HepG2 (cell line): Measurements from ENCODE around the gene HDAC5. TPM values are rescaled to one million over a fixed set of nuclear protein-coding genes. Genes with fewer than 3 reads are reported as not detected.

Experiments
- CCDC6 ChIP-seq: sonication (generic); formaldehyde crosslinking; IDR thresholded peaks from 2 replicates; pipeline ENCODE4 v1.8.1; 2022; ENCODE audit warnings: mild to moderate bottlenecking, missing genetic modification reagents, moderate library complexity
- CREB3 ChIP-seq: sonication (generic); formaldehyde crosslinking; IDR thresholded peaks from 2 replicates; pipeline ENCODE4 v1.5.0; 2020; ENCODE audit warnings: missing genetic modification reagents
- EZH2 ChIP-seq: conservative IDR thresholded peaks from 2 replicates; pipeline ENCODE4 v1.6.1; 2012; ENCODE audit warnings: mild to moderate bottlenecking, low read depth, low read length, moderate library complexity
- IRF1 ChIP-seq: sonication (generic); formaldehyde crosslinking; IDR thresholded peaks from 2 replicates; pipeline ENCODE4 v1.4.0; 2020; ENCODE audit warnings: low read depth, mild to moderate bottlenecking, missing genetic modification reagents
- LRRFIP1 ChIP-seq: sonication (generic); formaldehyde crosslinking; conservative IDR thresholded peaks from 2 replicates; pipeline ENCODE4 v1.4.0; 2020; ENCODE audit warnings: missing genetic modification reagents
- MAZ ChIP-seq, 2 experiments: sonication (generic) in 1 of 2; formaldehyde crosslinking in 1 of 2; IDR thresholded peaks; 2 replicates each; pipeline versions ENCODE4 v1.5.0 to v1.6.1; 2012 to 2020; ENCODE audit warnings: low read depth in 2 of 2, mild to moderate bottlenecking in 2 of 2, borderline replicate concordance in 1 of 2, improper control_type of control experiment in 1 of 2, low read length in 1 of 2, missing genetic modification reagents in 1 of 2, moderate library complexity in 1 of 2
- MED8 ChIP-seq: sonication (generic); formaldehyde crosslinking; IDR thresholded peaks from 2 replicates; pipeline ENCODE4 v1.8.1; 2023; ENCODE audit warnings: mild to moderate bottlenecking, missing genetic modification reagents; ENCODE audit not compliant: insufficient replicate concordance
- NCOA5 ChIP-seq: sonication (generic); formaldehyde crosslinking; IDR thresholded peaks from 2 replicates; pipeline ENCODE4 v1.4.0; 2020; ENCODE audit warnings: missing genetic modification reagents
- PLRG1 ChIP-seq: fragments of 450-650 bp; conservative IDR thresholded peaks from 2 replicates; pipeline ENCODE4 v1.6.1; 2016
- POLR2AphosphoS5 ChIP-seq: IDR thresholded peaks from 2 replicates; pipeline ENCODE4 v1.6.1; 2012; ENCODE audit warnings: low read depth, low read length
- RBM22 ChIP-seq: fragments of 200-400 bp; formaldehyde crosslinking; optimal IDR thresholded peaks from 2 replicates; pipeline ENCODE3; 2017; ENCODE audit warnings: mild to moderate bottlenecking, low read length, moderate library complexity
- SAP130 ChIP-seq: IDR thresholded peaks from 2 replicates; pipeline ENCODE4 v1.6.1; 2016; ENCODE audit warnings: low read depth
- SNAPC2 ChIP-seq: sonication (generic); formaldehyde crosslinking; IDR thresholded peaks from 2 replicates; pipeline ENCODE4 v1.8.1; 2022; ENCODE audit warnings: mild to moderate bottlenecking, missing genetic modification reagents
- ZFY ChIP-seq: sonication (generic); formaldehyde crosslinking; IDR thresholded peaks from 2 replicates; pipeline ENCODE4 v1.4.0; 2020; ENCODE audit warnings: missing genetic modification reagents
- ZNF12 ChIP-seq: sonication (generic); formaldehyde crosslinking; IDR thresholded peaks from 2 replicates; pipeline ENCODE4 v1.5.0; 2020; ENCODE audit warnings: missing genetic modification reagents
- ZNF7 ChIP-seq: IDR thresholded peaks from 2 replicates; pipeline ENCODE4 v1.6.1; 2016; ENCODE audit warnings: missing biosample characterization, missing genetic modification reagents
- ZNF737 ChIP-seq: sonication (generic); formaldehyde crosslinking; IDR thresholded peaks from 2 replicates; pipeline ENCODE4 v1.5.0; 2020; ENCODE audit warnings: missing genetic modification reagents, mild to moderate bottlenecking, borderline replicate concordance
- ZNF75D ChIP-seq: sonication (generic); formaldehyde crosslinking; IDR thresholded peaks from 2 replicates; pipeline ENCODE4 v1.8.1; 2023; ENCODE audit warnings: missing genetic modification reagents, mild to moderate bottlenecking, borderline replicate concordance
- polyA plus RNA-seq, 8 experiments: library from polyadenylated mRNA; depleted of rRNA in 3 of 8; stranded (reverse) in 7 of 8; unstranded in 1 of 8; fragments of >200 nt; fragmentation: Illumina TruSeq in 4 of 8; extraction: Trizol in 4 of 8; gene quantifications; 2 replicates each; pipeline versions ENCODE4 v1.2.1 to v1.2.3, GENCODE V29; 2011 to 2016; ENCODE audit warnings: low read depth in 4 of 8, missing spikeins in 1 of 8, mixed read lengths in 1 of 8; ENCODE audit not compliant: insufficient read depth in 1 of 8
- total RNA-seq, 5 experiments: library from RNA; depleted of rRNA; stranded (reverse); fragments of >200 nt; fragmentation: Illumina TruSeq; extraction: Trizol; gene quantifications; 2 replicates each; pipeline ENCODE4 v1.2.3, GENCODE V29; 2016; ENCODE audit warnings: low read depth in 1 of 5
- TF ChIP-seq, protein P1 (sequence below): sonication (generic); formaldehyde crosslinking; IDR thresholded peaks from 2 replicates; pipeline ENCODE4 v1.5.1; 2020; ENCODE audit warnings: missing genetic modification reagents, mild to moderate bottlenecking, borderline replicate concordance
- TF ChIP-seq, protein P2 (sequence below): sonication (generic); formaldehyde crosslinking; IDR thresholded peaks from 2 replicates; pipeline ENCODE4 v1.4.0; 2020; ENCODE audit warnings: missing genetic modification reagents

Gene HDAC5
- total and polyA plus RNA-seq, 2 of the 13 experiments (the other 11 are each of a cell fraction or from before 2014, with no cell fraction given) = 46.4 to 85.4 TPM

DNA sequence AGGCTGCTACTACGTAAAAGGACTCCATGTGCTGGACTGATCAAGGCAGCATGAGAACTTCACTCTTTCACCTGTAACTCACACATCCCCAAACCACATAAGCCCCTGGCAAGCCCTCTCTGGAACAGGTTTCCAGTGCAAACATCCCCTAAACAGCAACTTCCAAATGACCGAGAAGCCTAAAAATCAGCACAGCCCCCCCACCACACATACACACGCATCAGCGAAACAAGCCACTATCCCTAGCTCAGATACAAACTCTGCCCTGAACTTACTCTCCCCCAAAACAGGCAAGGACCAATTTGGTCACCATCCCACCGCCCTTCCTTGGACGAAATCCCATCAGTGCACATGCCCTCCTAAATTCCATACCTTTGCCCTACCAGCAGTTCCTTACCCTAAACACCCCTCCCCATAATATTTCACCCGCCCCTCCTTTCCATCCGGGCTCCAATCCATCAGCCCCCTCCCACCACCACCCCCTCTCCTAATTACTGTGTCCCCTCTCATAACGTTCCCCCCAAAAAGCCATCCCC, 57.7 kb downstream of the HDAC5 start (continued):
- TF ChIP-seq, protein P1, sequence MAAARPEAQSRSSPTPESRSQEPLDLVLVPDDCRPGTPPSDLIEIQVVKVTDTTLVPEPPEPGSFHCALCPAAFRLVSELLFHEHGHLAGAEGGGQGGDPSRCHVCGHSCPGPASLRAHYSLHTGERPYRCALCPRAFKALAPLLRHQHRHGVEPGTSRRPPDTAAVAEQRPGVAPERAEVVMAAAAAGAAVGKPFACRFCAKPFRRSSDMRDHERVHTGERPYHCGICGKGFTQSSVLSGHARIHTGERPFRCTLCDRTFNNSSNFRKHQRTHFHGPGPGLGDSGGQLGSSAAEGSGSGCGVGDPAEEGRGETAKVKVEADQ (CRISPR knock-in tag) = no peak
- no peak for TF ChIP-seq ZNF75D (CRISPR knock-in tag)
- no peak for TF ChIP-seq ZFY (CRISPR knock-in tag)
- TF ChIP-seq MAZ (IDR thresholded peaks at IDR 0.05; ENCODE audit: borderline replicate concordance, low read depth, low read length) = no peak
- TF ChIP-seq MAZ (CRISPR knock-in tag; IDR thresholded peaks at IDR 0.05; ENCODE audit: low read depth) = no peak; the same call in 1 of the 2 replicates
- TF ChIP-seq EZH2 = no peak
- no peak for TF ChIP-seq ZNF12
- no peak for TF ChIP-seq MED8 (CRISPR knock-in tag)
- no peak for TF ChIP-seq NCOA5 (CRISPR knock-in tag)
- TF ChIP-seq SNAPC2 (CRISPR knock-in tag) = no peak
- no peak for TF ChIP-seq CCDC6 (CRISPR knock-in tag)
- no peak for TF ChIP-seq LRRFIP1 (CRISPR knock-in tag)
- TF ChIP-seq, protein P2, sequence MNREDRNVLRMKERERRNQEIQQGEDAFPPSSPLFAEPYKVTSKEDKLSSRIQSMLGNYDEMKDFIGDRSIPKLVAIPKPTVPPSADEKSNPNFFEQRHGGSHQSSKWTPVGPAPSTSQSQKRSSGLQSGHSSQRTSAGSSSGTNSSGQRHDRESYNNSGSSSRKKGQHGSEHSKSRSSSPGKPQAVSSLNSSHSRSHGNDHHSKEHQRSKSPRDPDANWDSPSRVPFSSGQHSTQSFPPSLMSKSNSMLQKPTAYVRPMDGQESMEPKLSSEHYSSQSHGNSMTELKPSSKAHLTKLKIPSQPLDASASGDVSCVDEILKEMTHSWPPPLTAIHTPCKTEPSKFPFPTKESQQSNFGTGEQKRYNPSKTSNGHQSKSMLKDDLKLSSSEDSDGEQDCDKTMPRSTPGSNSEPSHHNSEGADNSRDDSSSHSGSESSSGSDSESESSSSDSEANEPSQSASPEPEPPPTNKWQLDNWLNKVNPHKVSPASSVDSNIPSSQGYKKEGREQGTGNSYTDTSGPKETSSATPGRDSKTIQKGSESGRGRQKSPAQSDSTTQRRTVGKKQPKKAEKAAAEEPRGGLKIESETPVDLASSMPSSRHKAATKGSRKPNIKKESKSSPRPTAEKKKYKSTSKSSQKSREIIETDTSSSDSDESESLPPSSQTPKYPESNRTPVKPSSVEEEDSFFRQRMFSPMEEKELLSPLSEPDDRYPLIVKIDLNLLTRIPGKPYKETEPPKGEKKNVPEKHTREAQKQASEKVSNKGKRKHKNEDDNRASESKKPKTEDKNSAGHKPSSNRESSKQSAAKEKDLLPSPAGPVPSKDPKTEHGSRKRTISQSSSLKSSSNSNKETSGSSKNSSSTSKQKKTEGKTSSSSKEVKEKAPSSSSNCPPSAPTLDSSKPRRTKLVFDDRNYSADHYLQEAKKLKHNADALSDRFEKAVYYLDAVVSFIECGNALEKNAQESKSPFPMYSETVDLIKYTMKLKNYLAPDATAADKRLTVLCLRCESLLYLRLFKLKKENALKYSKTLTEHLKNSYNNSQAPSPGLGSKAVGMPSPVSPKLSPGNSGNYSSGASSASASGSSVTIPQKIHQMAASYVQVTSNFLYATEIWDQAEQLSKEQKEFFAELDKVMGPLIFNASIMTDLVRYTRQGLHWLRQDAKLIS (CRISPR knock-in tag) = no peak
- TF ChIP-seq SAP130 (CRISPR knock-in tag) = peak; percentile 39
- no peak for TF ChIP-seq PLRG1
- TF ChIP-seq CREB3 (CRISPR knock-in tag) = no peak
- no peak for TF ChIP-seq POLR2AphosphoS5
- TF ChIP-seq ZNF737 (CRISPR knock-in tag) = no peak
- TF ChIP-seq RBM22 = no peak
- no peak for TF ChIP-seq ZNF7 (CRISPR knock-in tag)
- no peak for TF ChIP-seq IRF1 (CRISPR knock-in tag)
